NCI-H524 treated with DMSO at 0.1 percent for 48 hours (cell line): ENCODE data around the gene VSTM4.

Source experiments
- DNase-seq: peaks from one replicate; lab custom pipeline; 2025; lab: John Stamatoyannopoulos, UW

The VSTM4 gene

GRCh38 chr10:49091450-49092210 lies 23.7 kb downstream of the VSTM4 start:
- no peak for DNase-seq

- no peak for DNase-seq
Measured at GRCh38 chr10:49090696-49091380, 24.5 kb downstream of the VSTM4 start.

- no peak for DNase-seq
Measured at GRCh38 chr10:49090189-49090575, 25.1 kb downstream of the VSTM4 start.

GRCh38 chr10:49089557-49090188 lies 25.6 kb downstream of the VSTM4 start:
- DNase-seq, result no peak

GRCh38 chr10:49089152-49089551 lies 26.2 kb downstream of the VSTM4 start:
- DNase-seq, result no peak

- no peak for DNase-seq
Measured at GRCh38 chr10:49086889-49087288, 28.4 kb downstream of the VSTM4 start.

GRCh38 chr10:49083261-49083660 lies 32.1 kb downstream of the VSTM4 start:
- no peak for DNase-seq

GRCh38 chr10:49082766-49083165 lies 32.6 kb downstream of the VSTM4 start:
- DNase-seq, result no peak

GRCh38 chr10:49081547-49082275 lies 33.6 kb downstream of the VSTM4 start:
- DNase-seq, result no peak

GRCh38 chr10:49080965-49081364 lies 34.4 kb downstream of the VSTM4 start:
- DNase-seq, result no peak

GRCh38 chr10:49080071-49080470 lies 35.3 kb downstream of the VSTM4 start:
- peak; percentile 2 for DNase-seq

GRCh38 chr10:49079499-49079898 lies 35.8 kb downstream of the VSTM4 start:
- DNase-seq, result no peak

- DNase-seq, result no peak
Measured at GRCh38 chr10:49079072-49079471, 36.2 kb downstream of the VSTM4 start.

GRCh38 chr10:49078433-49078832 lies 36.9 kb downstream of the VSTM4 start:
- no peak for DNase-seq

GRCh38 chr10:49076741-49077521 lies 38.4 kb downstream of the VSTM4 start:
- no peak for DNase-seq

- DNase-seq, result no peak
Measured at GRCh38 chr10:49076319-49076718, 39.0 kb downstream of the VSTM4 start.

GRCh38 chr10:49075743-49076142 lies 39.6 kb downstream of the VSTM4 start:
- no peak for DNase-seq

GRCh38 chr10:49074836-49075682 lies 40.3 kb downstream of the VSTM4 start:
- no peak for DNase-seq

GRCh38 chr10:49072166-49072885 lies 43.0 kb downstream of the VSTM4 start:
- DNase-seq, result no peak

GRCh38 chr10:49071160-49071761 lies 44.1 kb downstream of the VSTM4 start:
- DNase-seq, result no peak
